MM.1S (cell line): Measurements from ENCODE around the gene PAFAH1B1.

ENCODE experiments used
- DNase-seq: peaks from one replicate; pipeline ENCODE4 v3.0.0-alpha.2; 2015
- H2AFZ ChIP-seq: fragments of 300-600 bp; sonication (generic); 2 replicates; pipeline ENCODE4 v1.6.0; 2016; ENCODE audit warnings: antibody characterized with exemption, low read length
- H3F3A ChIP-seq: fragments of 300-600 bp; sonication (generic); 2 replicates; pipeline ENCODE4 v1.6.1; 2016; ENCODE audit warnings: mild to moderate bottlenecking, antibody characterized with exemption, low read length, moderate library complexity, mixed read lengths; ENCODE audit not compliant: insufficient read depth
- H3K27ac ChIP-seq: fragments of 300-600 bp; sonication (generic); 2 replicates; pipeline ENCODE4 v1.5.1; 2016; ENCODE audit warnings: mild to moderate bottlenecking, low read length
- H3K27me3 ChIP-seq: fragments of 300-600 bp; sonication (generic); replicated peaks from 2 replicates; pipeline ENCODE4 v1.6.0; 2016; ENCODE audit warnings: low read length; ENCODE audit not compliant: insufficient read depth
- H3K36me3 ChIP-seq: fragments of 300-600 bp; sonication (generic); replicated peaks from 2 replicates; pipeline ENCODE4 v1.6.1; 2016; ENCODE audit warnings: mild to moderate bottlenecking, low read length, mixed read lengths; ENCODE audit not compliant: insufficient read depth
- H3K4me1 ChIP-seq: fragments of 300-600 bp; sonication (generic); 2 replicates; pipeline ENCODE4 v1.6.1; 2016; ENCODE audit warnings: low read length, mixed read lengths
- H3K4me2 ChIP-seq: fragments of 300-600 bp; sonication (generic); 2 replicates; pipeline ENCODE4 v1.6.0; 2016; ENCODE audit warnings: low read depth, low read length
- H3K4me3 ChIP-seq: fragments of 300-600 bp; sonication (generic); 2 replicates; pipeline ENCODE4 v1.5.1; 2016; ENCODE audit warnings: low read length, mixed read lengths
- H3K79me2 ChIP-seq: fragments of 300-600 bp; sonication (generic); 2 replicates; pipeline ENCODE4 v1.6.1; 2016; ENCODE audit warnings: mixed run types, low read length, mixed read lengths
- H3K9ac ChIP-seq: fragments of 300-600 bp; sonication (generic); 2 replicates; pipeline ENCODE4 v1.6.1; 2016; ENCODE audit warnings: low read length, mixed read lengths
- H3K9me2 ChIP-seq: fragments of 300-600 bp; sonication (generic); replicated peaks from 2 replicates; pipeline ENCODE4 v1.6.1; 2016; ENCODE audit warnings: mild to moderate bottlenecking, low read length, mixed read lengths; ENCODE audit not compliant: insufficient read depth
- H3K9me3 ChIP-seq: fragments of 300-600 bp; sonication (generic); replicated peaks from 2 replicates; pipeline ENCODE4 v1.6.1; 2016; ENCODE audit warnings: mild to moderate bottlenecking, low read length, mixed read lengths; ENCODE audit not compliant: insufficient read depth
- H4K20me1 ChIP-seq: fragments of 300-600 bp; sonication (generic); 2 replicates; pipeline ENCODE4 v1.6.1; 2016; ENCODE audit warnings: mild to moderate bottlenecking, low read length, moderate library complexity, mixed read lengths; ENCODE audit not compliant: insufficient read depth
- CTCF ChIP-seq: fragments of 300-600 bp; sonication (generic); IDR thresholded peaks from 2 replicates; pipeline ENCODE4 v1.5.1; 2016; ENCODE audit warnings: antibody characterized with exemption, low read length, mixed read lengths
- EZH2 ChIP-seq: fragments of 300-600 bp; sonication (generic); optimal IDR thresholded peaks from 2 replicates; pipeline ENCODE3; 2017; ENCODE audit warnings: low read depth, mild to moderate bottlenecking, antibody characterized with exemption, low read length, mixed read lengths
- EZH2phosphoT487 ChIP-seq: fragments of 300-600 bp; sonication (generic); IDR thresholded peaks from 2 replicates; pipeline ENCODE4 v1.6.1; 2018; ENCODE audit warnings: antibody characterized with exemption, low read length

PAFAH1B1 gene

DNA sequence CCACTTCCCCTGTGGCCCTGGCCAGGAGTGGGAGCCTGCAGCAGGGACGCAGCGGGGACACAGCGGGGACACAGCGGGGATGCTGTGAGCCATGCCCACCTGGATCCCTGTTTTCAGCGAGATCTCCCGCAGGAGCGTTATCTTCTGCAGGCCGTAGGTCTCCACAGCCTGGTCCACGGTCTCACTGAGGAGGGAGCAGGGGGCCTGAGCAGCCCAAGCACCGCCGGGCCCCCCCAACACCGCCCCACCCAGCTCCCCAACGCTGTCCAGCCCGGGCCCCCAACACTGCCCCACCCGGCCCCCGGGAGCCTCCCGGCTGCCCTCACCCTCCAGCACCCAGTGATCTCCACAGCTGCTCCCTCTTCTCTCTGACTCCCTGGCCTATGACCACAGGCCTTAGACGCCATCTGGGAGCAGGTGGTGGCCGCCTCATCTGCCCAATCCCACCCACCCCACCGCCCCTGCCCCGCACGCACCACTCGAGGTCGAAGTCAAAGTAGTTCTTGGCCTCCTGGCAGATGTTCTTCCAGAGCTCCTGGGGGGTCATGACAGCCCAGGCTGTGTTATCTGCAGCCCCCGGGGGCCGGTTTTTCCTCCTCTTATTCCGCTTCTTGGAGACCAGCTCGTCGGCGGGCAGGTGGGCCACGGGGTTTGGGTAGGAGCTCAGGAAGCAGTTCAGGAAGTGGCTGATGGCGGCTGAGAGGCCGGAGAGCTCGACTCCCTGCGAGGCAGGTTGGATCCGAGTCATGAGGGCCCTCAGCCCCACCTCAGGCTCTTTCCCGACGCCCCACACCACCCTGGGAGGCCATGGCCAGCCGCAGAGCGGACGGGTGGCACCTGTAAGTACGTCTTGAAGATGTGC, 101.2 kb downstream of the PAFAH1B1 start:
- Histone ChIP-seq H3K9ac (no peak overlapping the region), H3K4me2 (no peak overlapping the region), H3K4me3 (no peak overlapping the region), H3K36me3 (no peaks in the 10 kb centered on the region; the same call in 1 of the 2 replicates), H3K9me2 (no peaks in the 10 kb centered on the region), H2AFZ (no peak overlapping the region), H3K4me1 (no peaks in the 10 kb centered on the region), H3K27ac (no peak overlapping the region), H4K20me1 (no peaks in the 10 kb centered on the region), H3K27me3 (no peaks in the 10 kb centered on the region), H3K9me3 (no peaks in the 10 kb centered on the region), H3F3A (no peaks in the 10 kb centered on the region), H3K79me2 (peaks cover 9% of the 10 kb centered on the region; the same call in 1 of the 2 replicates)
- DNase-seq = no peak
- TF ChIP-seq EZH2phosphoT487 (no peak), CTCF (no peak), EZH2 (no peak)

GRCh38 chr17:2695243-2695960, 101.9 kb downstream of the PAFAH1B1 start:
- Histone ChIP-seq H3K79me2 (peaks cover 9% of the 10 kb centered on the region; the same call in 1 of the 2 replicates), H3K27me3 (no peaks in the 10 kb centered on the region), H3K9ac (no peak overlapping the region), H3K9me2 (no peaks in the 10 kb centered on the region), H2AFZ (no peak overlapping the region), H3K27ac (no peak overlapping the region), H3K4me1 (no peaks in the 10 kb centered on the region), H3K4me2 (no peak overlapping the region), H3K9me3 (no peaks in the 10 kb centered on the region), H3K36me3 (no peaks in the 10 kb centered on the region; the same call in 1 of the 2 replicates), H3F3A (no peaks in the 10 kb centered on the region), H4K20me1 (no peaks in the 10 kb centered on the region), H3K4me3 (no peak overlapping the region)
- no peak for TF ChIP-seq EZH2
- TF ChIP-seq CTCF = no peak
- TF ChIP-seq EZH2phosphoT487 = no peak
- DNase-seq = no peak

DNA sequence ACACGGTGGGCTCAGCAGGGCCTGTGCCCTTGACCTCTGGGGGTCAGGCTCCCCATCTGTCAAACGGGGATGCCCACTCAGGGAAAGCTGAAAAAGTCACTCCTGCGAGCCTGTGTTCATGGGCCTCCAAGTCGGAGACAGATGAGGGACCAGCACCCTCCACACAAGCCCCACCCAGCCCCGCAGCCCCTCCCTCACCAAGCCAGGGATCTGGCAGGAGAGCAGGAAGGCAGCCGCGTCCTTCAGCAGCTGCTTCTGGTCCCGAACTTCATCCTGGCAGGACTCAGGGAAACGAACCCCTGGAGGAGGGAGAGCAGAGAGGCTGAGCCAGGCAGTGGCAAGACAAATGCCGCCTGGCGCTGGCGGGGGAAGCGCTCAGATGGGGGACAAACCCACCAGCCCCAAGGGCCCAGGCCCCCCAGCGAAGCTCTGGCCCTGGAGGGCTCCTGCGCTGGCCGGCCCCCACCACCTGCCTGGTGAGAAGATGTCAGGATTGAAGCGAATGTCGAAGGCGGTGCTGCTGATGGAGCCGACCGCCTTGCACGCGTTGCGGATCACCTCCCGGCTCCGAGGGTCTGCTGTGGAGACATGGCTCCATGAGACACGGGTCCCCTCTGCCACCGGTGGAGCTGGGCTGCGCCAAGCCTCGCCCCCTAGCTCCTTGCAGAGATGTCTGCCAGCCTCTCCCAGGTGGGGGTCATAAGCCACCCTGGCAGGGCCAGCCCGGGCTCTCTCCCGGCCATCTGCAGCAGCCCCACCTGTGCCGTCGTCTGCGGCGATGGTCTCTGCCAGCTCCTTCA, 102.7 kb downstream of the PAFAH1B1 start:
- Histone ChIP-seq H3K36me3 (no peaks in the 10 kb centered on the region; the same call in 1 of the 2 replicates), H3K27me3 (no peaks in the 10 kb centered on the region), H3K9ac (no peak overlapping the region), H2AFZ (no peak overlapping the region), H3K9me2 (no peaks in the 10 kb centered on the region), H3K4me3 (no peak overlapping the region), H4K20me1 (no peaks in the 10 kb centered on the region), H3K27ac (no peak overlapping the region), H3K9me3 (no peaks in the 10 kb centered on the region), H3F3A (no peaks in the 10 kb centered on the region), H3K79me2 (peaks cover 9% of the 10 kb centered on the region; the same call in 1 of the 2 replicates), H3K4me1 (no peaks in the 10 kb centered on the region), H3K4me2 (no peak overlapping the region)
- DNase-seq = no peak
- no peak for TF ChIP-seq EZH2
- TF ChIP-seq CTCF = no peak
- TF ChIP-seq EZH2phosphoT487 = no peak
